Sigmoid colon (tissue), 4 donors: ENCODE data around the gene GAREM2.

Source experiments
- POLR2A ChIP-seq, 2 donors: fragments of 450-650 bp; IDR thresholded peaks; one replicate each; pipeline ENCODE4 v1.6.1; 2016; ENCODE audit warnings: antibody characterized with exemption in 2 of 2, mild to moderate bottlenecking in 2 of 2, moderate library complexity in 2 of 2
- POLR2AphosphoS5 ChIP-seq, 4 donors: sonication (generic); formaldehyde crosslinking; IDR thresholded peaks; one replicate each; pipeline ENCODE4 v1.6.1; 2017; ENCODE audit warnings: antibody characterized with exemption in 4 of 4
- TF ChIP-seq, protein P1 (sequence below), 4 experiments: fragments of 450-650 bp in 3 of 4; fragments of 200-600 bp in 1 of 4; IDR thresholded peaks; one replicate each; pipeline ENCODE4 v1.5.1; 2016 to 2019; ENCODE audit warnings: antibody characterized with exemption in 4 of 4, mild to moderate bottlenecking in 3 of 4, moderate library complexity in 2 of 4

DNA sequence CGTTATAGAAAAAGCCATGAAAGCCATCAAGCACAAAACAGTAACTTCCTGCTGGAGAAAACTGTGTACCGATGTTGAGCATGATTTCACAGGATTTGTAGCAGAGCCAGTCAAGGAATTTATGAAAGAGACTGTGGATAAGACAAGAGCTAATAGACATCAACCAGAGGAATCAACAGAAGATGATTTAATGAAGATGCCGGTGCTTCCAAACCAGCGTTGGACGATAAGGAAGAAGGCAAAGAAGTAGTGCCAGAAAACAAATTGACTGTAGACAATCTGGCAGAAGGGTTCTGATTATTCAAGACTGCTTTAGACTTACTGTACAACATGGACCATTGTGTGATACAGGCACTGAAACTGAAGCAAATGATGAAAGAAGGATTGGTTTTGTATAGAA lies 49.5 kb upstream of the GAREM2 start:
- TF ChIP-seq, protein P1, sequence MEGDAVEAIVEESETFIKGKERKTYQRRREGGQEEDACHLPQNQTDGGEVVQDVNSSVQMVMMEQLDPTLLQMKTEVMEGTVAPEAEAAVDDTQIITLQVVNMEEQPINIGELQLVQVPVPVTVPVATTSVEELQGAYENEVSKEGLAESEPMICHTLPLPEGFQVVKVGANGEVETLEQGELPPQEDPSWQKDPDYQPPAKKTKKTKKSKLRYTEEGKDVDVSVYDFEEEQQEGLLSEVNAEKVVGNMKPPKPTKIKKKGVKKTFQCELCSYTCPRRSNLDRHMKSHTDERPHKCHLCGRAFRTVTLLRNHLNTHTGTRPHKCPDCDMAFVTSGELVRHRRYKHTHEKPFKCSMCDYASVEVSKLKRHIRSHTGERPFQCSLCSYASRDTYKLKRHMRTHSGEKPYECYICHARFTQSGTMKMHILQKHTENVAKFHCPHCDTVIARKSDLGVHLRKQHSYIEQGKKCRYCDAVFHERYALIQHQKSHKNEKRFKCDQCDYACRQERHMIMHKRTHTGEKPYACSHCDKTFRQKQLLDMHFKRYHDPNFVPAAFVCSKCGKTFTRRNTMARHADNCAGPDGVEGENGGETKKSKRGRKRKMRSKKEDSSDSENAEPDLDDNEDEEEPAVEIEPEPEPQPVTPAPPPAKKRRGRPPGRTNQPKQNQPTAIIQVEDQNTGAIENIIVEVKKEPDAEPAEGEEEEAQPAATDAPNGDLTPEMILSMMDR (IDR thresholded peaks at IDR 0.05) = no peak
- TF ChIP-seq POLR2AphosphoS5 (IDR thresholded peaks at IDR 0.05) = no peak
- no peak for TF ChIP-seq POLR2A (IDR thresholded peaks at IDR 0.05)
